ENCODE measurements around the gene DLEU7.

The DLEU7 gene

GRCh38 chr13:50864492-50864891 lies 21.0 kb upstream of the DLEU7 start:
- Mint-ChIP-seq H3K27me3 (no peaks in the 10 kb centered on the region), H3K27ac (no peak overlapping the region), H3K36me3 (ENCODE audit: low read depth) (no peaks in the 10 kb centered on the region), H3K4me3 (no peak overlapping the region), H3K9me3 (peaks cover 18% of the 10 kb centered on the region), H3K4me1 (ENCODE audit: low read depth) (peaks cover 6% of the 10 kb centered on the region)
- intact Hi-C loops (cut with micrococcal nuclease): no loop called here

- Mint-ChIP-seq H3K27ac (no peak overlapping the region), H3K36me3 (ENCODE audit: low read depth) (peaks cover 17% of the 10 kb centered on the region), H3K4me1 (ENCODE audit: low read depth) (peaks cover 5% of the 10 kb centered on the region), H3K27me3 (peaks cover 23% of the 10 kb centered on the region), H3K4me3 (no peak overlapping the region), H3K9me3 (peaks cover 44% of the 10 kb centered on the region)
- intact Hi-C loops (cut with micrococcal nuclease): no loop called here
Measured at GRCh38 chr13:50855681-50856080, 12.2 kb upstream of the DLEU7 start.

- H3K27ac Mint-ChIP-seq: no peak overlapping the region
- H3K9me3 Mint-ChIP-seq: no peaks in the 10 kb centered on the region
- H3K4me1 Mint-ChIP-seq (ENCODE audit: low read depth): peaks cover 11% of the 10 kb centered on the region
- intact Hi-C loops (cut with micrococcal nuclease): no loop called here
- H3K4me3 Mint-ChIP-seq: no peak overlapping the region
- peaks cover 42% of the 10 kb centered on the region for H3K27me3 Mint-ChIP-seq
- no peaks in the 10 kb centered on the region for H3K36me3 Mint-ChIP-seq (ENCODE audit: low read depth)
Measured at GRCh38 chr13:50850445-50850844, 7.0 kb upstream of the DLEU7 start.

GRCh38 chr13:50847501-50847900 lies 4.0 kb upstream of the DLEU7 start:
- H3K9me3 Mint-ChIP-seq: no peaks in the 10 kb centered on the region
- no peaks in the 10 kb centered on the region for H3K36me3 Mint-ChIP-seq (ENCODE audit: low read depth)
- no peak overlapping the region for H3K27ac Mint-ChIP-seq
- intact Hi-C loops (cut with micrococcal nuclease): no loop called here
- H3K4me1 Mint-ChIP-seq (ENCODE audit: low read depth): peaks cover 26% of the 10 kb centered on the region
- H3K27me3 Mint-ChIP-seq: peaks cover 54% of the 10 kb centered on the region
- no peak overlapping the region for H3K4me3 Mint-ChIP-seq

- H3K27me3 Mint-ChIP-seq: peaks cover 57% of the 10 kb centered on the region
- H3K4me3 Mint-ChIP-seq: no peak overlapping the region
- intact Hi-C loops (cut with micrococcal nuclease): no loop called here
- peaks cover 28% of the 10 kb centered on the region for H3K4me1 Mint-ChIP-seq (ENCODE audit: low read depth)
- H3K36me3 Mint-ChIP-seq (ENCODE audit: low read depth): no peaks in the 10 kb centered on the region
- no peak overlapping the region for H3K27ac Mint-ChIP-seq
- no peaks in the 10 kb centered on the region for H3K9me3 Mint-ChIP-seq
Measured at GRCh38 chr13:50846861-50847475, 3.5 kb upstream of the DLEU7 start.

GRCh38 chr13:50845211-50845610 lies 1.7 kb upstream of the DLEU7 start:
- H3K27ac Mint-ChIP-seq: no peak overlapping the region
- H3K9me3 Mint-ChIP-seq: no peaks in the 10 kb centered on the region
- intact Hi-C loops (cut with micrococcal nuclease): no loop called here
- H3K36me3 Mint-ChIP-seq (ENCODE audit: low read depth): no peaks in the 10 kb centered on the region
- H3K4me1 Mint-ChIP-seq (ENCODE audit: low read depth): peaks cover 18% of the 10 kb centered on the region
- no peak overlapping the region for H3K4me3 Mint-ChIP-seq
- H3K27me3 Mint-ChIP-seq: peaks cover 54% of the 10 kb centered on the region

GRCh38 chr13:50844084-50844875 lies 788 bp upstream of the DLEU7 start:
- intact Hi-C loops (cut with micrococcal nuclease): no loop called here
- peak overlapping the region; percentile 48 for H3K4me3 Mint-ChIP-seq

GRCh38 chr13:50842990-50843256 lies 569 bp downstream of the DLEU7 start:
- H3K9me3 Mint-ChIP-seq: no peaks in the 10 kb centered on the region
- intact Hi-C loops (cut with micrococcal nuclease): no loop called here
- peaks cover 46% of the 10 kb centered on the region for H3K27me3 Mint-ChIP-seq
- peaks cover 17% of the 10 kb centered on the region for H3K4me1 Mint-ChIP-seq (ENCODE audit: low read depth)
- peak overlapping the region; percentile 21 for H3K4me3 Mint-ChIP-seq
- no peaks in the 10 kb centered on the region for H3K36me3 Mint-ChIP-seq (ENCODE audit: low read depth)
- no peak overlapping the region for H3K27ac Mint-ChIP-seq

More at GRCh38 chr13:50844084-50844875, 788 bp upstream of the DLEU7 start:
- Mint-ChIP-seq H3K27ac (no peak overlapping the region), H3K36me3 (ENCODE audit: low read depth) (no peaks in the 10 kb centered on the region), H3K9me3 (no peaks in the 10 kb centered on the region), H3K4me1 (ENCODE audit: low read depth) (peaks cover 17% of the 10 kb centered on the region), H3K27me3 (peaks cover 52% of the 10 kb centered on the region)

- H3K4me1 Mint-ChIP-seq (ENCODE audit: low read depth): peaks cover 17% of the 10 kb centered on the region
- no peak overlapping the region for H3K27ac Mint-ChIP-seq
- H3K9me3 Mint-ChIP-seq: no peaks in the 10 kb centered on the region
- no peaks in the 10 kb centered on the region for H3K36me3 Mint-ChIP-seq (ENCODE audit: low read depth)
- intact Hi-C loops (cut with micrococcal nuclease): no loop called here
- no peak overlapping the region for H3K4me3 Mint-ChIP-seq
- peaks cover 42% of the 10 kb centered on the region for H3K27me3 Mint-ChIP-seq
Measured at GRCh38 chr13:50842251-50842989, 1.1 kb downstream of the DLEU7 start.

GRCh38 chr13:50841786-50842185 lies 1.7 kb downstream of the DLEU7 start:
- H3K9me3 Mint-ChIP-seq: no peaks in the 10 kb centered on the region
- no peak overlapping the region for H3K4me3 Mint-ChIP-seq
- H3K36me3 Mint-ChIP-seq (ENCODE audit: low read depth): no peaks in the 10 kb centered on the region
- peaks cover 36% of the 10 kb centered on the region for H3K27me3 Mint-ChIP-seq
- intact Hi-C loops (cut with micrococcal nuclease): no loop called here
- peaks cover 17% of the 10 kb centered on the region for H3K4me1 Mint-ChIP-seq (ENCODE audit: low read depth)
- no peak overlapping the region for H3K27ac Mint-ChIP-seq

- intact Hi-C loops (cut with micrococcal nuclease): no loop called here
- Mint-ChIP-seq H3K27me3 (peaks cover 27% of the 10 kb centered on the region), H3K27ac (no peak overlapping the region)
Measured at GRCh38 chr13:50840284-50840683, 3.2 kb downstream of the DLEU7 start.

GRCh38 chr13:50839828-50840227 lies 3.7 kb downstream of the DLEU7 start:
- no peak overlapping the region for H3K4me3 Mint-ChIP-seq
- no peaks in the 10 kb centered on the region for H3K36me3 Mint-ChIP-seq (ENCODE audit: low read depth)
- no peaks in the 10 kb centered on the region for H3K9me3 Mint-ChIP-seq
- H3K27me3 Mint-ChIP-seq: peaks cover 27% of the 10 kb centered on the region
- intact Hi-C loops (cut with micrococcal nuclease): no loop called here
- no peak overlapping the region for H3K27ac Mint-ChIP-seq
- peaks cover 17% of the 10 kb centered on the region for H3K4me1 Mint-ChIP-seq (ENCODE audit: low read depth)

More at GRCh38 chr13:50840284-50840683, 3.2 kb downstream of the DLEU7 start:
- H3K4me3 Mint-ChIP-seq: no peak overlapping the region
- no peaks in the 10 kb centered on the region for H3K36me3 Mint-ChIP-seq (ENCODE audit: low read depth)
- H3K4me1 Mint-ChIP-seq (ENCODE audit: low read depth): peaks cover 17% of the 10 kb centered on the region
- H3K9me3 Mint-ChIP-seq: no peaks in the 10 kb centered on the region

- Mint-ChIP-seq H3K27me3 (peaks cover 17% of the 10 kb centered on the region), H3K27ac (no peak overlapping the region), H3K4me1 (ENCODE audit: low read depth) (peaks cover 8% of the 10 kb centered on the region), H3K36me3 (ENCODE audit: low read depth) (no peaks in the 10 kb centered on the region), H3K4me3 (no peak overlapping the region), H3K9me3 (peaks cover 9% of the 10 kb centered on the region)
- intact Hi-C loops (cut with micrococcal nuclease): no loop called here
Measured at GRCh38 chr13:50838701-50839100, 4.8 kb downstream of the DLEU7 start.

GRCh38 chr13:50838031-50838430 lies 5.5 kb downstream of the DLEU7 start:
- Mint-ChIP-seq H3K27ac (no peak overlapping the region), H3K27me3 (peaks cover 13% of the 10 kb centered on the region), H3K4me3 (no peak overlapping the region), H3K9me3 (peaks cover 9% of the 10 kb centered on the region), H3K36me3 (ENCODE audit: low read depth) (no peaks in the 10 kb centered on the region), H3K4me1 (ENCODE audit: low read depth) (peaks cover 7% of the 10 kb centered on the region)
- intact Hi-C loops (cut with micrococcal nuclease): no loop called here
